ENCODE data around the gene CA6.
"Not testable (repeated sequence)": the region's sequence is repeated elsewhere in the genome, so short reads cannot be mapped to it uniquely, and the experiment has no call there.

The CA6 gene

DNA sequence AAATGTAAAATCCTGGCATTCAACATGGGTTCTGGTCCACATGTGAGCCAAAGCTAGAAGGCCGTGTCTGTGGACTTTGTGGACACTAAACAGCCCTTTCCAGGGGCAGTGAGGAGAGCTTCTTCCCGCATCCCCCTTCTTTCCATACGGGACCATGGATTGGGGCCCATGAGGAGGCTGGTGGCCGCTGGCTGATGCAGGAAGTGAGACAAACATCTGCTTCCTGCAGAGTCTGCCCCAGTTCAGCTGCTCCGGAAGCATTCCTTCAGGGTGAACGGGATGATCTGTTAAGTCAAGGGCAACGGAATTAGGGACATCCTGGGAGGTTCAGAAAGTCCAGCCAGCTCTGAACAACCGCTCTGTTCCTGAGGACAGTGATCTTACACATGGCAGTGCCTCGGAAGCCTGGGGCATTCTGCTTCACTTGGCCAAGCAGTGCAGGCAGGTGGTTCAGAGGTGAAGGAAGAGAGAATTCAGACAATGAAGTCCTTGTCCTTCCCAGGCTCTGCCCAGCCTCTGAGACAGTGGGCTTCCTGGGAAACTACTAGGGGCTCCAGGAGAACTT lies 1.5 kb downstream of the CA6 start:
- Mint-ChIP-seq H3K27ac (no peak overlapping the region), H3K27me3 (peaks cover 27% of the 10 kb centered on the region), H3K9me3 (no peaks in the 10 kb centered on the region), H3K4me1 (no peaks in the 10 kb centered on the region), H3K4me3 (no peak overlapping the region), H3K36me3 (no peaks in the 10 kb centered on the region)
- no peak for ATAC-seq

DNA sequence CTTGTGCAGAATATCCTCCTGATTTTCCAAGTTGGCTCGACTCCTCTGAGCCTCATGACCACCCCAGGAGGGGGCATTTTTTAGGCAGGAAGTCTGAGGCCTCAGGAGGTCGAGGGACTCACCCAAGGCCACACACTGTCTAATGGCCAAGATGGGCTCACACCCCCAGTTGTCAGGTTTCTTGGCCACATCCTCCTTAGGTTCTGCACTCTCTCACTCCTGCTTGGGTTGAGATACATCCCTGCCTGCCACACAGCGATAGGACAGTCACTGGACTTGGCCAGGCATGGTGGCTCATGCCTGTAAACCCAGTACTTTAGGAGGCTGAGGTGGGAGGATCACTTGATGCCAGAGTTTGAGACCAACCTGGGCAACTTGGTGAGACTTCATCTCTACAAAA lies 4.6 kb downstream of the CA6 start:
- H3K27me3 Mint-ChIP-seq, result peaks cover 9% of the 10 kb centered on the region
- no peak overlapping the region for H3K27ac Mint-ChIP-seq
- ATAC-seq, result peak; percentile 34
- H3K36me3 Mint-ChIP-seq, result no peaks in the 10 kb centered on the region
- H3K9me3 Mint-ChIP-seq, result no peaks in the 10 kb centered on the region
- no peaks in the 10 kb centered on the region for H3K4me1 Mint-ChIP-seq
- H3K4me3 Mint-ChIP-seq, result no peak overlapping the region

DNA sequence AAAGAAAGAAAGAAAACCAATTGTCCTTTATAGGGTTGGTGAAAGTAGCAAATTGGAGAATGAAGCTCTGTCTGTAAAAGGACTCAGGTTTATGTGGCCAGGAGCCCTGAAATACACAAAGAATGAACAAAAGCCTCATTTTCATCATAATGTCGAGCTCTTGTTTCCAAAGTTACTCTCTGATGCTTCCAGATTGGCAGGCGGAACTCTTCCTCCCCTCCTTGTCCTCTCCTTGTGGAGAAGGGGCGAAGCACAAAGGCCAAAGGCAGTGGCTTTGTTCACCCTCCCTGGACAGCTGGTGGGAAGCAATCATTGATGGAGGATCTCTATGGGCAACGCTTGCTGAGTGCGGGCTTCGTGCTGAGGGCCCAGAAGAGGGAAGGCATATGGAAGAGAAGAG lies 5.6 kb downstream of the CA6 start:
- no peaks in the 10 kb centered on the region for H3K36me3 Mint-ChIP-seq
- no peak overlapping the region for H3K4me3 Mint-ChIP-seq
- no peak overlapping the region for H3K27ac Mint-ChIP-seq
- H3K9me3 Mint-ChIP-seq, result no peaks in the 10 kb centered on the region
- no peaks in the 10 kb centered on the region for H3K4me1 Mint-ChIP-seq
- H3K27me3 Mint-ChIP-seq, result peaks cover 9% of the 10 kb centered on the region
- no peak for ATAC-seq

DNA sequence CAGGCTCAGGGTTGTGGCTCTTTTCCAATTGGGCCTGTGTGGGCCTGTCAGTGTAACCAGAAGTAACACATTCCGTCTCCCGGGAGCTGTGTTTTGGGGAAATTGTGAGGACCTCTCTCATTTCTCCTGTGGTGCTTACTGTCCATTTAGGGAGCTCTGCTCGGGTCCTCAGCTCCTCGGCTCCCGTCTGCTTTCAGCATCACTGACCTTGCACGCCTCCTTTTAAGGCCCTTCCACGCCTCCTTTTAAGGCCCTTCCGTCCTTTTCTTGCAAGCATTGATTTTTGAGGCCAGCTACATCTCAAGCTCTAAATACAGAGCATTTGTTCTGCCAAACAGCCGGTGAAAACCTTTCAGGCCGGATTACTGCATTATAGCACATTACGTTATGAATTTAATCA lies 9.7 kb downstream of the CA6 start:
- H3K4me3 Mint-ChIP-seq, result no peak overlapping the region
- no peak for ATAC-seq
- no peak overlapping the region for H3K27ac Mint-ChIP-seq
- H3K4me1 Mint-ChIP-seq, result no peaks in the 10 kb centered on the region
- no peaks in the 10 kb centered on the region for H3K36me3 Mint-ChIP-seq
- peaks cover 2% of the 10 kb centered on the region for H3K9me3 Mint-ChIP-seq
- peaks cover 5% of the 10 kb centered on the region for H3K27me3 Mint-ChIP-seq

DNA sequence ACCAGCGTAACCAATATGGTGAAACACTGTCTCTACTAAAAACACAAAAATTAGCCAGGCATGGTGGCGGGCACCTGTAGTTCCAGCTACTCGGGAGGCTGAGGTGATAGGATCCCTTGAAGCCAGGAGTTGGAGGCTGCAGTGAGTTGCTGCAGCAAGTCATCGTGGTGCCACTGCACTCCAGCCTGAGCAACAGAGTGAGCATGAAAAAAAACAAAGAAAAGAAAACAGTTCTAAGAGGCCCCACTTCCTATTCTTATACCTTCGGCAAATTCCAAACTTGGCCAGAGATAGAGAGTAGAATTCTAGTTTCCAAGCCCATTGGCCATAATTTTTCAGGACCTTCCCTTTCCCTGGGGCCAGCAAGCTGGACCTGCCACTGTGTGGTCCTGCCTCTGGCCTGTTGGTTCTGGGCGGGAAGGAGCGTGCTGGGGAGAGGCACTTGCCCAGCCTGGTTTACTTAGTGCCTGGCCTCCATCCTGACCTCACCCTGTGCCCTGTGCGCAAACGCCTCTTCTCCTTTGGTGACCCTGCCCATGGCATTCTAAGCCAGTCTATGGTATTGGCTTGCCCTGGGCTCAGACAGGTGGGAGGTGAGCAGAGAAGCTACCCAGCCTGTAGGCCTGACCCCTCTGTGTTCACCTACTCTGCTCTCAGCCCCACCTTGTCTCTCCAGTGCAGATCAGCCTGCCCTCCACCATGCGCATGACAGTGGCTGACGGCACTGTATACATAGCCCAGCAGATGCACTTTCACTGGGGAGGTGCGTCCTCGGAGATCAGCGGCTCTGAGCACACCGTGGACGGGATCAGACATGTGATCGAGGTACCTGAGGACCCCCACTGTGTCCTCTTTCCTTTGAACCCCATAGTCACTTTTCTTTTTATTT lies 11.0 kb downstream of the CA6 start:
- H3K4me3 Mint-ChIP-seq, result no peak overlapping the region
- H3K9me3 Mint-ChIP-seq, result peaks cover 5% of the 10 kb centered on the region
- peak; percentile 50 for ATAC-seq
- H3K4me1 Mint-ChIP-seq, result no peaks in the 10 kb centered on the region
- H3K36me3 Mint-ChIP-seq, result no peaks in the 10 kb centered on the region
- no peak overlapping the region for H3K27ac Mint-ChIP-seq
- H3K27me3 Mint-ChIP-seq, result peaks cover 10% of the 10 kb centered on the region

DNA sequence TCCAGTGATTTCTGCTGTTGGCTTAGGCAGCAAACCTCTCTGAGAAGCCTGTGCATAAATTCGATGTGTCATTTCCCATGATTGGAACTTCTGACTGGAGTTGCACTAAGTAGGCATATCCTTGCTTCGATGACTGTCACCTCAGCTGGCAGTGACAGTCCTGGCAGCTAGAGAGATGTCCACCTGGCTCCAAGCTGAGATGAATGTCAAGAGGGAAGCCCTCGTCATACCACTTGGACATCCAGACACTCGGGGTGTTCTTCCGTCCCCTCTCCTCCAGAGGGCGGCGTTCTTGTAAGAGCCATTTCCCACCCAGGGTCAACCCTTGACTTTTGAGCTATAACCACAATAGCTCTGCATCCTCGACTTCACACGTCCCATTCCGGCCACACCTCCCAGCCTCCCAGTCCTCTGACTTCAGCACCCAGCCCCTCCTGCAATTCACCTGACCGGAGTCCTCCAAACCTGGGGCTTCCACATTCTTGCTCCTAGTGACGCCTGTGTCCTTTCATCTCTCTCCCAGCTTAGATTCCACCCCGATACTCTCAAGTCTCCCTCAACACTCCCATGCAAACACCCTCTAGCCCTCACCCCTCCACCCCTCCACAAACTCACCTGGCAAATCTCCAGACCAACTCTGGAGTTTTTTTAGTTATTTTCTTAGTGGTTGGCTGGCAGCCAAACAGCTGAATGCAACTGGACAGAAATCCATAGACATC lies 17.3 kb downstream of the CA6 start:
- Mint-ChIP-seq H3K4me3 (no peak overlapping the region), H3K27ac (no peak overlapping the region), H3K4me1 (peaks cover 6% of the 10 kb centered on the region), H3K9me3 (peaks cover 5% of the 10 kb centered on the region), H3K36me3 (no peaks in the 10 kb centered on the region), H3K27me3 (peaks cover 23% of the 10 kb centered on the region)
- peak; percentile 67 for ATAC-seq

DNA sequence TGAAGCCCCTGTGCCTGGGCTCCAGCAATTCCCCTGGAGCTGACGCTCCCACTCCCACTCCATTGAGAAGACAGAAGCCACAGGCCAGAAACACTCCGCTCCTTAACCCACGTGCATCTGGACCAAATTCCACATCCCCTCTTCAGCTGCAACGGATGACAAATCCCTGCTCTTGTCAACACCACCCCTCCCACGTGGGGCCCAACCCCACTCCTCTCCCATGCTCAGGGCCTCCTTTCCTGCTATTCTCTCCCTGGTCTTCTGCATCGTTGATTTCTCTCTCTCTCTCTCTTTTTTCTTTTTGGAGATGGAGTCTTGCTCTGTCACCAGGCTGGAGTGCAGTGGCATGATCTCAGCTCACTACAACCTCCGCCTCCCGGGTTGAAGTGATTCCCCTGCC lies 18.3 kb downstream of the CA6 start:
- Mint-ChIP-seq H3K9me3 (peaks cover 5% of the 10 kb centered on the region), H3K36me3 (no peaks in the 10 kb centered on the region), H3K27me3 (peaks cover 25% of the 10 kb centered on the region), H3K27ac (no peak overlapping the region), H3K4me3 (no peak overlapping the region), H3K4me1 (peaks cover 6% of the 10 kb centered on the region)
- no peak for ATAC-seq

DNA sequence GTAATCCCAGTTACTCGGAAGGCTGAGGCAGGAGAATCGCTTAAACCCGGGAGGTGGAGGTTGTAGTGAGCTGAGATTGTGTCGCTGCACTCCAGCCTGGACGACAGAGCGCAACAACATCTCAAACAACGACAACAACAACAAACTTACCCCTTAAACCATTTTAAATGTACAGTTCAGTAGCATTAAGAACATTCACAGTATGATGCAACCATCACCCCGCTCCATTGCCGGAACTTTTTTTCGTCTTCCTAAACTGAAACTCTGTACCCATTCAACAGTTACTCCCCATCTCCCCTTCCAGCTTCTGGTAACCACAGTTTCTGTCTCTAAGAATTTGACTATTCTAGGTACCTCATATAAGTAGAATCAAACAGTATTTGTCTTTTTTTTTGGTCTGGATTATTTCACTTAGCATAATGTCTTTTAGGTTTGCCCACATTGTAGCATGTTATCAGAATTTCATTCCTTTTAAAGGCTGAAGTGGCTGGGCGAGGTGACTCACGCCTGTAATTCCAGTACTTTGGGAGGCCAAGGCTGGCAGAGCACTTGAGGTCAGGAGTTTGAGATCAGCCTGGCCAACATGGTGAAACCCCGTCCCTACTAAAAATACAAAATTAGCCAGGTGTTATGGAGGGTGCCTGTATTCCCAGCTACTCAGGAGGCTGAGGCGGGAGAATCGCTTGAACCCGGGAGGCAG lies 19.6 kb downstream of the CA6 start:
- H3K4me3 Mint-ChIP-seq, result no peak overlapping the region
- no peaks in the 10 kb centered on the region for H3K36me3 Mint-ChIP-seq
- H3K4me1 Mint-ChIP-seq, result peaks cover 6% of the 10 kb centered on the region

DNA sequence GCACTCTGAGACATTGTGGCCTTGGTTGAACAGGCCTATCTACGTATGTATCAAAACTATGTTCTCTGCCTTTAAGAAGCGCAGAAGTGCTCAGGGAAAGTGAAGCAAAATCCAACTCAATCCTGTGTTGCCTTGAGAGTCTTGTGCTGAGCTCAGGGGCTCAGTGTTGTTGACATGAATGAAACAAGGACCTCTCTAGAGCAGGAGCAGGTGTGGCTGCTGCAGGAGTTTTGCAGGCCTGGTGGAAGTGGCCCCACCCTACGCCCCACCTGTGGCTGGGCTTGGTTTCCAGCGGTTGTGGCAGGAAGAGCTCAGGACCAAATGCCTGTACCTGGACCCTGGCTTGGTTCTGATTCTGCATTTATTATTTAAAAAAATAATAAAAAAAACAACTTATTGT lies 20.9 kb downstream of the CA6 start:
- H3K9me3 Mint-ChIP-seq, result peaks cover 3% of the 10 kb centered on the region
- no peak overlapping the region for H3K4me3 Mint-ChIP-seq
- peaks cover 17% of the 10 kb centered on the region for H3K4me1 Mint-ChIP-seq
- ATAC-seq, result no peak
- no peak overlapping the region for H3K27ac Mint-ChIP-seq
- H3K27me3 Mint-ChIP-seq, result peaks cover 24% of the 10 kb centered on the region
- no peaks in the 10 kb centered on the region for H3K36me3 Mint-ChIP-seq

More for the DNA sequence above, 19.6 kb downstream of the CA6 start:
- H3K27ac Mint-ChIP-seq, result no peak overlapping the region
- H3K9me3 Mint-ChIP-seq, result peaks cover 8% of the 10 kb centered on the region
- no peak for ATAC-seq
- peaks cover 31% of the 10 kb centered on the region for H3K27me3 Mint-ChIP-seq

DNA sequence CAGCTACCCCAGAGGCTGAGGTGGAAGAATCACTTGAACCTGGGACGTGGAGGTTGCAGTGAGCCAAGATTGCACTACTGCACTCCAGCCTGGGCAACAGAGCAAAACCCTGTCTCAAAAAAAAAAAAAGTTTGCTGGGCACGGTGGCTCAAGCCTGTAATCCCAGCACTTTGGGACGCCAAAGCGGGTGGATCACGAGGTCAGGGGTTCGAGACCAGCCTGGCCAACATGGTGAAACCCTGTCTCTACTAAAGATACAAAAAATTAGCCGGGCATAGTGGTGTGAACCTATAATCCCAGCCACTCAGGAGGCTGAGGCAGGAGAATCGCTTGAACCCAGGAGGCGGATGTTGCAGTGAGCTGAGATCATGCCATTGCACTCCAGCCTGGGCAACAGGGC lies 23.2 kb downstream of the CA6 start:
- not testable (repeated sequence) for H3K9me3 Mint-ChIP-seq, H3K27ac Mint-ChIP-seq, ATAC-seq, H3K36me3 Mint-ChIP-seq, H3K4me3 Mint-ChIP-seq
- Mint-ChIP-seq H3K4me1 (peaks cover 14% of the 10 kb centered on the region), H3K27me3 (peaks cover 38% of the 10 kb centered on the region)

DNA sequence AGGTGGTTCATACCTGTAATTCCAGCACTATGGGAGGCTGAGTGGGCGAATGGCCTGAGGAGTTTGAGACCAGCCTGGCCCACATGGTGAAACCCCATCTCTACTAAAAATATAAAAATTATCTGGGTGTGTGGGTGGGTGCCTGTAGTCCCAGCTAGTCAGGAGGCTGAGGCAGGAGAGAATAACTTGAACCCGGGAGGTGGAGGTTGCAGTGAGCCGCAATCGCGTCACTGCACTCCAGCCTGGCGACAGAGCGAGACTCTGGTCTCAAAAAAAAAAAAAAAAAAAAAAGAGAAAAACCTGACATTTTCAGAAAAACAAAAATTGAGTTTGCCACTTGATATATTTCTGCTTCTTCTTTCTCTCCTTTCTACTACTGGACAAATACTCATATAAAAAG lies 24.3 kb downstream of the CA6 start:
- Mint-ChIP-seq H3K4me3 (no peak overlapping the region), H3K36me3 (no peaks in the 10 kb centered on the region), H3K4me1 (peaks cover 14% of the 10 kb centered on the region), H3K27me3 (peaks cover 36% of the 10 kb centered on the region), H3K9me3 (peaks cover 3% of the 10 kb centered on the region), H3K27ac (no peak overlapping the region)
- ATAC-seq, result no peak

DNA sequence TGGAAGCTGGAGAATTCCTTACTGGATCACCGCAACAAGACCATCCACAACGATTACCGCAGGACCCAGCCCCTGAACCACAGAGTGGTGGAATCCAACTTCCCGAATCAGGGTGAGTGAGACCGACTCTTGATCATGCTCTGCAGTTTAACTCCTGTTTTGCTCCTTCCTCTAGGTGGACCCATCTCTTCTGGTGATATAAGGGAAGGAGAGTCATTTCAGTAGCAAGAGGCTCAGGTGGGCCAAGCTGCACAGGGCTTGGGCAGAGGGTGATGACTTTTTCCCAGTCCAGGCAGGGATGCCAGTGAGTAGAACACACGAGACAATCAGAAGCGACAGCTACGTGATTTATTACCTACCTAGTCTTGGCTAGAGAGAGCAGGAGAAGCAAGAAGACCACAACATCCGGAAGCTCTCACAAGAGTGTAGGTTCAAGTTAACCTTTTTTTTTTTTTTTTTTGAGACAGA lies 25.2 kb downstream of the CA6 start:
- no peak overlapping the region for H3K4me3 Mint-ChIP-seq
- H3K4me1 Mint-ChIP-seq, result peaks cover 14% of the 10 kb centered on the region
- H3K27me3 Mint-ChIP-seq, result peaks cover 37% of the 10 kb centered on the region
- H3K9me3 Mint-ChIP-seq, result peaks cover 3% of the 10 kb centered on the region
- peak; percentile 77 for ATAC-seq
- no peak overlapping the region for H3K27ac Mint-ChIP-seq
- H3K36me3 Mint-ChIP-seq, result no peaks in the 10 kb centered on the region

DNA sequence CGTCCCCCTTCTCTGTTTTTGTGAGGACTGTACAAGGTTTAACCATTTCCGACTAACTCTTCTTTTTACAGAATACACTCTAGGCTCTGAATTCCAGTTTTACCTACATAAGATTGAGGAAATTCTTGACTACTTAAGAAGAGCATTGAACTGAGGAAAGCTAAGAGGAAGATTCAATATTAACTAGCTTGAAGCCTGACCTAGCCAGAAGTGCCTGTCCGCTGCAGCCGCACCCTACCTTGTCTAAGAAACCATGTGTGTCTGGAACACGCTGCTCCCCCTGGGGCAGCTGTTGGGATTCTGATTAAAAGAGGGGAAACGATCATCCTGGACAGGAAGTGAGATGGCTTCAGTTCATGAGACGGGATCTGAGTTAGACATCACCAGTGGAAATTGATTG lies 28.9 kb downstream of the CA6 start:
- no peaks in the 10 kb centered on the region for H3K36me3 Mint-ChIP-seq
- no peaks in the 10 kb centered on the region for H3K9me3 Mint-ChIP-seq
- ATAC-seq, result no peak
- peaks cover 51% of the 10 kb centered on the region for H3K27me3 Mint-ChIP-seq
- H3K27ac Mint-ChIP-seq, result no peak overlapping the region
- H3K4me1 Mint-ChIP-seq, result peaks cover 14% of the 10 kb centered on the region
- no peak overlapping the region for H3K4me3 Mint-ChIP-seq

DNA sequence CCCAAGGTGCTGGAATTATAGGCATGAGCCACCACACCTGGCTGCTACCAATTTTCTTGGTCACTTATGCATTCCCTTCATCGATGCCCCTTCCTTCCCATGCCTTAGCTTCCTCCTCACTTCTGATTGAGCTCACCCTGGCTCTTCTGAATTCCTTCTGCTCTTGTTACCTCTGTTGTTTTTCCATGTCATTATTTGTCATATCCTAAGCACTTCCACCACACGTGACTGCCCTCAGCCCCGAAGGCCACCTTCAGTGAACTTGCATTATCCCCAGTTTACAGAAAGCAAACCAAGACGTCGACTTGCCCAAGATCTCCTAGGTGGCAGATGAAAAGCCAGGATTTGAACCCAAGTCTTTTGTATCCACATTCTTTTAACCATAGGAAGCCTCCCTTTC lies 30.7 kb downstream of the CA6 start:
- peaks cover 5% of the 10 kb centered on the region for H3K4me1 Mint-ChIP-seq
- ATAC-seq, result no peak
- peaks cover 5% of the 10 kb centered on the region for H3K36me3 Mint-ChIP-seq
- no peak overlapping the region for H3K4me3 Mint-ChIP-seq
- H3K27me3 Mint-ChIP-seq, result peaks cover 55% of the 10 kb centered on the region
- H3K9me3 Mint-ChIP-seq, result peaks cover 6% of the 10 kb centered on the region
- no peak overlapping the region for H3K27ac Mint-ChIP-seq

DNA sequence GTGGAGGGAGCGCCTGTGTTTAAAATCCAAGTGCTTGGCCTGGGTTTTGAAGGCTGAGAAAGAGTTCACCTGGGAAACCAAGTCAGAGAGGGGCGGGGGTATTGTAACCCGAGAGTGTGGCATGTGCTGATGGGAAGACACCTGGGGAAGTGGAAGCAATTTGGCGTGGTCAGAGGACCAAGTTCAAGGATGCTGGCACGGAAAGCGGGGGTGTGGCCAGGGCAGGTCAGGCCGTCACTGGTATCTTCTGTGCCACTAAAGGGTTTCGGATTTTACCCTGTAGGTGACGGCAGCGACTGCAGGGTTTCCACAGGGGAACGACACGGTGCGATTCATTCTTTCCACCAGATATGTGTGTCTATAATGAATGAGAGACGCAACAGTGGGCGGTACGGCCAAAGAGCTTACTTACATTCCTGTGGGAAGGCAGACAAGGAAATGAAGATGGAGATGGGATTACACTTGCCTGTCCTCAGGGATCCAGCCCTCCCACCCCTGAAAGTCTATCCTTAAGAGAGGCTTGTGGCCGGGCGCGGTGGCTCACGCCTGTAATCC lies 31.3 kb downstream of the CA6 start:
- H3K27me3 Mint-ChIP-seq, result peaks cover 61% of the 10 kb centered on the region
- ATAC-seq, result no peak
- H3K4me3 Mint-ChIP-seq, result no peak overlapping the region
- H3K27ac Mint-ChIP-seq, result no peak overlapping the region
- H3K4me1 Mint-ChIP-seq, result no peaks in the 10 kb centered on the region
- H3K9me3 Mint-ChIP-seq, result peaks cover 7% of the 10 kb centered on the region
- peaks cover 5% of the 10 kb centered on the region for H3K36me3 Mint-ChIP-seq
